GM23338 (cell line): ENCODE measurements around the gene CGNL1. TPM values are rescaled to one million over a fixed set of nuclear protein-coding genes. Genes with fewer than 3 reads are reported as not detected.

ENCODE experiments used
- ATAC-seq: fragments of 200-7000 bp; cut with Tn5 transposase; 3 replicates; pipeline ENCODE4 v1.9.1; 2020
- DNase-seq: peaks from one replicate; pipeline ENCODE4 v3.0.0-alpha.2; 2015; ENCODE audit warnings: low spot score
- H2AFZ ChIP-seq: fragments of 200-600 bp; sonication (generic); 2 replicates; pipeline ENCODE4 v1.8.0; 2016; ENCODE audit warnings: antibody characterized with exemption, mild to moderate bottlenecking, moderate library complexity
- H3F3A ChIP-seq: fragments of 200-600 bp; sonication (generic); replicated peaks from 2 replicates; pipeline ENCODE4 v1.8.0; 2017; ENCODE audit warnings: antibody characterized with exemption, mixed run types, low read depth
- H3K27ac ChIP-seq: fragments of 200-600 bp; sonication (generic); 2 replicates; pipeline ENCODE4 v1.6.1; 2016; ENCODE audit warnings: low read depth
- H3K27me3 ChIP-seq: fragments of 200-600 bp; sonication (generic); 2 replicates; pipeline ENCODE4 v1.8.0; 2016; ENCODE audit warnings: mild to moderate bottlenecking, mixed run types, moderate library complexity; ENCODE audit not compliant: insufficient read depth
- H3K36me3 ChIP-seq: fragments of 200-600 bp; sonication (generic); 2 replicates; pipeline ENCODE4 v1.8.0; 2016; ENCODE audit warnings: mild to moderate bottlenecking; ENCODE audit not compliant: insufficient read depth
- H3K4me1 ChIP-seq: fragments of 200-600 bp; sonication (generic); 2 replicates; pipeline ENCODE4 v1.8.0; 2016; ENCODE audit warnings: mild to moderate bottlenecking, moderate library complexity; ENCODE audit not compliant: insufficient read depth
- H3K4me2 ChIP-seq: fragments of 200-600 bp; sonication (generic); 2 replicates; pipeline ENCODE4 v1.7.1; 2017; ENCODE audit warnings: mixed run types
- H3K4me3 ChIP-seq: fragments of 200-600 bp; sonication (generic); 2 replicates; pipeline ENCODE4 v1.6.1; 2016; ENCODE audit warnings: mixed run types
- H3K79me2 ChIP-seq: fragments of 200-600 bp; sonication (generic); replicated peaks from 2 replicates; pipeline ENCODE4 v1.8.0; 2017; ENCODE audit warnings: mild to moderate bottlenecking; ENCODE audit not compliant: insufficient read depth
- H3K9me2 ChIP-seq: fragments of 200-600 bp; sonication (generic); 2 replicates; pipeline ENCODE4 v1.8.0; 2017; ENCODE audit not compliant: insufficient read depth
- H4K20me1 ChIP-seq: fragments of 200-600 bp; sonication (generic); replicated peaks from 2 replicates; pipeline ENCODE4 v1.8.0; 2017; ENCODE audit warnings: mild to moderate bottlenecking; ENCODE audit not compliant: insufficient read depth
- H3K27ac Mint-ChIP-seq: 2 replicates; pipeline ENCODE4 v1.8.0; 2020; ENCODE audit warnings: inconsistent platforms, mild to moderate bottlenecking, moderate library complexity, mixed read lengths
- H3K27me3 Mint-ChIP-seq: 3 replicates; pipeline ENCODE4 v1.8.0; 2022; ENCODE audit warnings: low read depth, mild to moderate bottlenecking, moderate library complexity, mixed read lengths, inconsistent platforms; ENCODE audit not compliant: insufficient read depth, poor library complexity
- H3K36me3 Mint-ChIP-seq: 3 replicates; pipeline ENCODE4 v1.8.0; 2021; ENCODE audit warnings: low read depth, mild to moderate bottlenecking, inconsistent platforms, moderate library complexity, mixed read lengths
- H3K4me1 Mint-ChIP-seq: 3 replicates; pipeline ENCODE4 v1.8.0; 2020; ENCODE audit warnings: mild to moderate bottlenecking, inconsistent platforms, mixed read lengths
- H3K4me3 Mint-ChIP-seq: 3 replicates; pipeline ENCODE4 v1.8.0; 2021; ENCODE audit warnings: moderate library complexity, mild to moderate bottlenecking, inconsistent platforms, mixed read lengths
- H3K9me3 Mint-ChIP-seq: 3 replicates; pipeline ENCODE4 v1.8.0; 2020; ENCODE audit warnings: moderate library complexity, mild to moderate bottlenecking, inconsistent platforms, mixed read lengths
- CREB1 ChIP-seq: fragments of 250-450 bp; sonication (Bioruptor Pico); IDR thresholded peaks from 2 replicates; pipeline ENCODE4 v1.5.0; 2020; ENCODE audit warnings: low read depth, mild to moderate bottlenecking, moderate library complexity
- EZH2 ChIP-seq: fragments of 200-600 bp; sonication (generic); IDR thresholded peaks from one replicate; pipeline ENCODE4 v1.8.0; 2017; ENCODE audit warnings: antibody characterized with exemption, mild to moderate bottlenecking, low read depth; ENCODE audit not compliant: unreplicated experiment
- ZNF114 ChIP-seq: fragments of 250-450 bp; sonication (Bioruptor Pico); IDR thresholded peaks from 2 replicates; pipeline ENCODE4 v1.5.0; 2020; ENCODE audit warnings: mild to moderate bottlenecking, moderate library complexity
- polyA plus RNA-seq: library from polyadenylated mRNA; unstranded; fragments of >200 nt; fragmentation: Nextera tagmentation; extraction: Ambion mirVana; gene quantifications from 2 replicates; pipeline ENCODE4 v1.2.1, GENCODE V29; 2016
- total RNA-seq: library from RNA; depleted of rRNA; stranded (reverse); fragments of >200 nt; shearing (Covaris generic); gene quantifications from 2 replicates; pipeline ENCODE4 v1.2.3, GENCODE V29; 2014
- TF ChIP-seq, protein P1 (sequence below): fragments of 250-450 bp; sonication (Bioruptor Pico); IDR thresholded peaks from 2 replicates; pipeline ENCODE4 v1.5.0; 2020; ENCODE audit warnings: mild to moderate bottlenecking, moderate library complexity
- TF ChIP-seq, protein P2 (sequence below), 2 experiments: fragments of 200-600 bp in 1 of 2; sonication (generic) in 1 of 2; conservative IDR thresholded peaks; 2 replicates each; pipeline versions ENCODE4 v1.5.1 to v1.6.1; 2016 to 2017; ENCODE audit warnings: antibody characterized with exemption in 2 of 2, low read depth in 2 of 2, mild to moderate bottlenecking in 2 of 2, moderate library complexity in 1 of 2
- TF ChIP-seq, protein P3 (sequence below): IDR thresholded peaks from 2 replicates; pipeline ENCODE4 v1.6.1; 2016; ENCODE audit warnings: antibody characterized with exemption

The CGNL1 gene
- total and polyA plus RNA-seq, 2 experiments from 2014 or later, result 20.0 to 57.8 TPM

DNA sequence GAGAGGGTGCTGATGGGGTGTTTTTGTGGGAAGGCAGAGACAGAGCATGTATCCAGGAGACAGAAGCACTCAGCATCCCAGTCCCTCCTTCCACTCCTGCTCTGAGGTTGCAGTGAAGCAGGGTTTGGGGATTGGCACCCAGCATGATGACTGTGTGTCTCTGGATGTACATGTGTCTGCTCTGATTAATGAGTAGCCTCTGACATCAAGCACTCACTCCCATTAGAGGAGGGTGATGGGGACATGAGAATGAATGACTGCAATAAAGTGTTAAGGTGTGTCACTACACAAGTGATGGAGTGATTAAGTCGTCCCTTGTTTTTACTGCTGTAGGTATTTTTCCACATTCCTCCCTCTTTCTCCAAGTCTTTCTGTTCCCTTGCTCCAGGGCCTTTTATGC lies 205.8 kb downstream of the CGNL1 start (continued):
- TF ChIP-seq, protein P1, sequence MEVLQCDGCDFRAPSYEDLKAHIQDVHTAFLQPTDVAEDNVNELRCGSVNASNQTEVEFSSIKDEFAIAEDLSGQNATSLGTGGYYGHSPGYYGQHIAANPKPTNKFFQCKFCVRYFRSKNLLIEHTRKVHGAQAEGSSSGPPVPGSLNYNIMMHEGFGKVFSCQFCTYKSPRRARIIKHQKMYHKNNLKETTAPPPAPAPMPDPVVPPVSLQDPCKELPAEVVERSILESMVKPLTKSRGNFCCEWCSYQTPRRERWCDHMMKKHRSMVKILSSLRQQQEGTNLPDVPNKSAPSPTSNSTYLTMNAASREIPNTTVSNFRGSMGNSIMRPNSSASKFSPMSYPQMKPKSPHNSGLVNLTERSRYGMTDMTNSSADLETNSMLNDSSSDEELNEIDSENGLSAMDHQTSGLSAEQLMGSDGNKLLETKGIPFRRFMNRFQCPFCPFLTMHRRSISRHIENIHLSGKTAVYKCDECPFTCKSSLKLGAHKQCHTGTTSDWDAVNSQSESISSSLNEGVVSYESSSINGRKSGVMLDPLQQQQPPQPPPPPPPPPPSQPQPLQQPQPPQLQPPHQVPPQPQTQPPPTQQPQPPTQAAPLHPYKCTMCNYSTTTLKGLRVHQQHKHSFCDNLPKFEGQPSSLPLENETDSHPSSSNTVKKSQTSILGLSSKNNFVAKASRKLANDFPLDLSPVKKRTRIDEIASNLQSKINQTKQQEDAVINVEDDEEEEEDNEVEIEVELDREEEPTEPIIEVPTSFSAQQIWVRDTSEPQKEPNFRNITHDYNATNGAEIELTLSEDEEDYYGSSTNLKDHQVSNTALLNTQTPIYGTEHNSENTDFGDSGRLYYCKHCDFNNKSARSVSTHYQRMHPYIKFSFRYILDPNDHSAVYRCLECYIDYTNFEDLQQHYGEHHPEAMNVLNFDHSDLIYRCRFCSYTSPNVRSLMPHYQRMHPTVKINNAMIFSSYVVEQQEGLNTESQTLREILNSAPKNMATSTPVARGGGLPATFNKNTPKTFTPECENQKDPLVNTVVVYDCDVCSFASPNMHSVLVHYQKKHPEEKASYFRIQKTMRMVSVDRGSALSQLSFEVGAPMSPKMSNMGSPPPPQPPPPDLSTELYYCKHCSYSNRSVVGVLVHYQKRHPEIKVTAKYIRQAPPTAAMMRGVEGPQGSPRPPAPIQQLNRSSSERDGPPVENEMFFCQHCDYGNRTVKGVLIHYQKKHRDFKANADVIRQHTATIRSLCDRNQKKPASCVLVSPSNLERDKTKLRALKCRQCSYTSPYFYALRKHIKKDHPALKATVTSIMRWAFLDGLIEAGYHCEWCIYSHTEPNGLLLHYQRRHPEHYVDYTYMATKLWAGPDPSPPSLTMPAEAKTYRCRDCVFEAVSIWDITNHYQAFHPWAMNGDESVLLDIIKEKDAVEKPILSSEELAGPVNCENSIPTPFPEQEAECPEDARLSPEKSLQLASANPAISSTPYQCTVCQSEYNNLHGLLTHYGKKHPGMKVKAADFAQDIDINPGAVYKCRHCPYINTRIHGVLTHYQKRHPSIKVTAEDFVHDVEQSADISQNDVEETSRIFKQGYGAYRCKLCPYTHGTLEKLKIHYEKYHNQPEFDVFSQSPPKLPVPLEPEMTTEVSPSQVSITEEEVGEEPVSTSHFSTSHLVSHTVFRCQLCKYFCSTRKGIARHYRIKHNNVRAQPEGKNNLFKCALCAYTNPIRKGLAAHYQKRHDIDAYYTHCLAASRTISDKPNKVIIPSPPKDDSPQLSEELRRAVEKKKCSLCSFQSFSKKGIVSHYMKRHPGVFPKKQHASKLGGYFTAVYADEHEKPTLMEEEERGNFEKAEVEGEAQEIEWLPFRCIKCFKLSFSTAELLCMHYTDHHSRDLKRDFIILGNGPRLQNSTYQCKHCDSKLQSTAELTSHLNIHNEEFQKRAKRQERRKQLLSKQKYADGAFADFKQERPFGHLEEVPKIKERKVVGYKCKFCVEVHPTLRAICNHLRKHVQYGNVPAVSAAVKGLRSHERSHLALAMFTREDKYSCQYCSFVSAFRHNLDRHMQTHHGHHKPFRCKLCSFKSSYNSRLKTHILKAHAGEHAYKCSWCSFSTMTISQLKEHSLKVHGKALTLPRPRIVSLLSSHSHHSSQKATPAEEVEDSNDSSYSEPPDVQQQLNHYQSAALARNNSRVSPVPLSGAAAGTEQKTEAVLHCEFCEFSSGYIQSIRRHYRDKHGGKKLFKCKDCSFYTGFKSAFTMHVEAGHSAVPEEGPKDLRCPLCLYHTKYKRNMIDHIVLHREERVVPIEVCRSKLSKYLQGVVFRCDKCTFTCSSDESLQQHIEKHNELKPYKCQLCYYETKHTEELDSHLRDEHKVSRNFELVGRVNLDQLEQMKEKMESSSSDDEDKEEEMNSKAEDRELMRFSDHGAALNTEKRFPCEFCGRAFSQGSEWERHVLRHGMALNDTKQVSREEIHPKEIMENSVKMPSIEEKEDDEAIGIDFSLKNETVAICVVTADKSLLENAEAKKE (CRISPR knock-in tag), result no peak

DNA sequence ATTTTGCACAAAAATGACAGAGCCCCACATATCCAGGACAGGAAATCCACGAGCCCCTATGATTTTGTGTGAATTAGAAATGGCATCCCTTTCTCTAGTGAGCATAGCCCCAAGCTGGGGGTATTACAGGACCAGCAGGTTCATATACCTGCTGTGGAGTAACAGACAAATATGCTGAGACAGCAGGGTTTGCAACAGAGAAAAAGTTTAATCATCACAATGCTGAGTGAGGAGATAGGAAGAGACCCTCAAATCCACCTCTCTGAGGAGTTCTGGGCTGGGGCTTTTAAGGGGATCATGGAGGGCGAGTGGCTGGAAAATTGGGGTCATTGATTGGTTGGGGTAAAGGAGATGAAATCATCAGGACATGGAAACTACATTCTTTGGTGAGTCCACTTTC lies 207.0 kb downstream of the CGNL1 start:
- ATAC-seq (no peak), DNase-seq (no peak)
- Histone ChIP-seq H2AFZ (no peak overlapping the region), H3F3A (no peaks in the 10 kb centered on the region), H3K4me1 (no peaks in the 10 kb centered on the region), H3K4me2 (no peak overlapping the region), H3K27ac (no peak overlapping the region), H3K9me2 (0 out of 2 replicates have a peak, but pooled peaks cover 4% of the 10 kb centered on the region), H3K4me3 (no peak overlapping the region), H4K20me1 (no peaks in the 10 kb centered on the region), H3K27me3 (no peaks in the 10 kb centered on the region), H3K36me3 (no peaks in the 10 kb centered on the region), H3K79me2 (no peaks in the 10 kb centered on the region)
- H3K4me3 Mint-ChIP-seq, result no peak overlapping the region
- no peak overlapping the region for H3K27ac Mint-ChIP-seq
- TF ChIP-seq EZH2 (no peak), ZNF114 (CRISPR knock-in tag) (no peak), CREB1 (CRISPR knock-in tag) (no peak)
- TF ChIP-seq, protein P2, sequence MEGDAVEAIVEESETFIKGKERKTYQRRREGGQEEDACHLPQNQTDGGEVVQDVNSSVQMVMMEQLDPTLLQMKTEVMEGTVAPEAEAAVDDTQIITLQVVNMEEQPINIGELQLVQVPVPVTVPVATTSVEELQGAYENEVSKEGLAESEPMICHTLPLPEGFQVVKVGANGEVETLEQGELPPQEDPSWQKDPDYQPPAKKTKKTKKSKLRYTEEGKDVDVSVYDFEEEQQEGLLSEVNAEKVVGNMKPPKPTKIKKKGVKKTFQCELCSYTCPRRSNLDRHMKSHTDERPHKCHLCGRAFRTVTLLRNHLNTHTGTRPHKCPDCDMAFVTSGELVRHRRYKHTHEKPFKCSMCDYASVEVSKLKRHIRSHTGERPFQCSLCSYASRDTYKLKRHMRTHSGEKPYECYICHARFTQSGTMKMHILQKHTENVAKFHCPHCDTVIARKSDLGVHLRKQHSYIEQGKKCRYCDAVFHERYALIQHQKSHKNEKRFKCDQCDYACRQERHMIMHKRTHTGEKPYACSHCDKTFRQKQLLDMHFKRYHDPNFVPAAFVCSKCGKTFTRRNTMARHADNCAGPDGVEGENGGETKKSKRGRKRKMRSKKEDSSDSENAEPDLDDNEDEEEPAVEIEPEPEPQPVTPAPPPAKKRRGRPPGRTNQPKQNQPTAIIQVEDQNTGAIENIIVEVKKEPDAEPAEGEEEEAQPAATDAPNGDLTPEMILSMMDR (conservative IDR thresholded peaks at IDR 0.05; ENCODE audit: low read depth in 2 of 2), result no peak
- TF ChIP-seq, protein P3, sequence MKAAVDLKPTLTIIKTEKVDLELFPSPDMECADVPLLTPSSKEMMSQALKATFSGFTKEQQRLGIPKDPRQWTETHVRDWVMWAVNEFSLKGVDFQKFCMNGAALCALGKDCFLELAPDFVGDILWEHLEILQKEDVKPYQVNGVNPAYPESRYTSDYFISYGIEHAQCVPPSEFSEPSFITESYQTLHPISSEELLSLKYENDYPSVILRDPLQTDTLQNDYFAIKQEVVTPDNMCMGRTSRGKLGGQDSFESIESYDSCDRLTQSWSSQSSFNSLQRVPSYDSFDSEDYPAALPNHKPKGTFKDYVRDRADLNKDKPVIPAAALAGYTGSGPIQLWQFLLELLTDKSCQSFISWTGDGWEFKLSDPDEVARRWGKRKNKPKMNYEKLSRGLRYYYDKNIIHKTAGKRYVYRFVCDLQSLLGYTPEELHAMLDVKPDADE, result no peak
- no peaks in the 10 kb centered on the region for H3K4me1 Mint-ChIP-seq
- peaks cover 7% of the 10 kb centered on the region; the same call in 1 of the 3 replicates for H3K9me3 Mint-ChIP-seq
- no peaks in the 10 kb centered on the region for H3K36me3 Mint-ChIP-seq
- H3K27me3 Mint-ChIP-seq, result peaks cover 2% of the 10 kb centered on the region
